ENCODE data around the gene KIF16B. TPM values are rescaled to one million over a fixed set of nuclear protein-coding genes. Genes with fewer than 3 reads are reported as not detected.

KIF16B gene
- total RNA-seq, 6 donors from 2014 or later = 18.4 to 114 (median 26.3) TPM

DNA sequence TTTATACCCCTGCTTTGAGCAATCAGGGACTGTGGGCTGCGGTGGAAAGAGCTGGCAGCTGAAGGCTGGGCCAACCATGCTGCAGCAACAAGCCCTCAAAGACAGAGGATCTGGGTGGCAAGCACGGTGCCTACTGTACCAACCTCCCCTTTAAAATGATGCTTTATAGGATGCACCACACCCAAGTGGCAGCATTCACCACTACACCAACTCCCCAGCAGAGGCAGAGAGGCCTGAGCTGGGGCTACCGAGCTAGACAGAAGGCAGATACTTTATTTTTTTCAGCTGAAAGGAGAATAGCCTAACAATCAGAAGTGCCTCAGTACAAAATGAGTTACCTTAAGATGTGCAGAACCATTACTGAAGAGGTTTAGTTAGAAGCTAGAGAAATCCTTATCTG, 31.4 kb downstream of the KIF16B start:
- Histone ChIP-seq H3K27me3 (no peaks in the 10 kb centered on the region), H3K4me1 (no peaks in the 10 kb centered on the region), H3K27ac (no peak overlapping the region), H3K4me3 (no peak overlapping the region), H3K9me3 (no peaks in the 10 kb centered on the region), H3K36me3 (no peaks in the 10 kb centered on the region)
- no peak for TF ChIP-seq CTCF (IDR thresholded peaks at IDR 0.05)
- no peak for TF ChIP-seq POLR2A (IDR thresholded peaks at IDR 0.05)
- no peak for TF ChIP-seq EP300 (IDR thresholded peaks at IDR 0.05)
- no peak for TF ChIP-seq POLR2AphosphoS5 (IDR thresholded peaks at IDR 0.05)
- ATAC-seq (ENCODE audit: low FRiP score in 2 of 2) (no peak), DNase-seq (no peak)
- WGBS, 2 donors = 93 to 100% methylated on average over 3 of the region's 3 CpGs

DNA sequence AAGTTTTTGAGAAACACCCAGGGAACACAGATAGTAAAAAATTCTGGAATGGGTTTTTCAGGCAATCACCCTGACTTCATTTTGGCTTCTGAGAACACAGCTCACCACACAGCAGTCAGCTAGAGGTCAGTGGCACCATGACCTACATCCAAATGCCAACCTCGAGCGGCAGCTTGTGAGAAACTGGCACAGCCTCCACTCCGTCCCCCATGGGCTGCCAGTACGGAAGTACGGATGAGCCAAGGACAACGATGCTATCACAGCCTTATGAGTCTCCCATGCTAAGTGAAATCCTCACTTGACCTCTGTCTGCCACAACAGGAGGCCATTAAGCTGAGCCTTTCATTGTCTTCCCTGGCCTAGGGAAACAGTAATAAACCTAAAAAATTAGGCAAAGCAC, 32.0 kb downstream of the KIF16B start:
- Histone ChIP-seq H3K4me3 (no peak overlapping the region), H3K4me1 (no peaks in the 10 kb centered on the region), H3K27ac (no peak overlapping the region), H3K9me3 (no peaks in the 10 kb centered on the region), H3K27me3 (no peaks in the 10 kb centered on the region), H3K36me3 (no peaks in the 10 kb centered on the region)
- ATAC-seq (ENCODE audit: low FRiP score in 2 of 2) = no peak
- 82 to 94% methylated on average over 6 of the region's 6 CpGs for WGBS, 2 donors
- no peak for TF ChIP-seq POLR2AphosphoS5 (IDR thresholded peaks at IDR 0.05)
- TF ChIP-seq EP300 (IDR thresholded peaks at IDR 0.05) = no peak
- no peak for TF ChIP-seq POLR2A (IDR thresholded peaks at IDR 0.05)
- TF ChIP-seq CTCF (IDR thresholded peaks at IDR 0.05) = no peak
- no peak for DNase-seq

- DNase-seq (no peak), ATAC-seq (ENCODE audit: low FRiP score in 2 of 2) (no peak)
- TF ChIP-seq EP300 (IDR thresholded peaks at IDR 0.05) (no peak), POLR2A (IDR thresholded peaks at IDR 0.05) (no peak)
- WGBS, 2 donors = 82 to 83% methylated on average over 5 of the region's 5 CpGs
- Histone ChIP-seq H3K4me3 (no peak overlapping the region), H3K27ac (no peak overlapping the region), H3K9me3 (no peaks in the 10 kb centered on the region), H3K27me3 (no peaks in the 10 kb centered on the region), H3K36me3 (no peaks in the 10 kb centered on the region), H3K4me1 (no peaks in the 10 kb centered on the region)
Measured at GRCh38 chr20:16539280-16540021, 33.8 kb downstream of the KIF16B start.

GRCh38 chr20:16538779-16539178, 34.5 kb downstream of the KIF16B start:
- Histone ChIP-seq H3K4me1 (no peaks in the 10 kb centered on the region), H3K4me3 (no peak overlapping the region), H3K27ac (no peak overlapping the region), H3K36me3 (no peaks in the 10 kb centered on the region), H3K9me3 (no peaks in the 10 kb centered on the region), H3K27me3 (no peaks in the 10 kb centered on the region)
- ATAC-seq (ENCODE audit: low FRiP score in 2 of 2) (no peak), DNase-seq (no peak)
- TF ChIP-seq CTCF (IDR thresholded peaks at IDR 0.05) = no peak
- TF ChIP-seq POLR2AphosphoS5 (IDR thresholded peaks at IDR 0.05) = no peak
- TF ChIP-seq POLR2A (IDR thresholded peaks at IDR 0.05) = no peak
- TF ChIP-seq EP300 (IDR thresholded peaks at IDR 0.05) = no peak
- 89 to 96% methylated on average over 4 of the region's 4 CpGs for WGBS, 2 donors

GRCh38 chr20:16537918-16538317, 35.3 kb downstream of the KIF16B start:
- ATAC-seq (ENCODE audit: low FRiP score in 2 of 2) = no peak
- TF ChIP-seq CTCF (IDR thresholded peaks at IDR 0.05) = no peak
- TF ChIP-seq EP300 (IDR thresholded peaks at IDR 0.05) = no peak
- no peak for TF ChIP-seq POLR2AphosphoS5 (IDR thresholded peaks at IDR 0.05)
- TF ChIP-seq POLR2A (IDR thresholded peaks at IDR 0.05) = no peak

More at GRCh38 chr20:16537918-16538317, 35.3 kb downstream of the KIF16B start:
- Histone ChIP-seq H3K4me1 (no peaks in the 10 kb centered on the region), H3K27me3 (no peaks in the 10 kb centered on the region), H3K9me3 (no peaks in the 10 kb centered on the region), H3K27ac (no peak overlapping the region), H3K4me3 (no peak overlapping the region), H3K36me3 (no peaks in the 10 kb centered on the region)
- 96 to 97% methylated on average over 2 of the region's 2 CpGs for WGBS, 2 donors
- no peak for DNase-seq
